ENCODE results near the gene MAP1LC3B.

The MAP1LC3B gene

GRCh38 chr16:87421003-87421912, 29.1 kb downstream of the MAP1LC3B start:
- in situ Hi-C loops (cut with HindIII; ENCODE audit: low sequenced_read_pairs): no loop called here
- H3K4me3 ChIP-seq (ENCODE audit: low read depth, low read length): no peak overlapping the region
- TF ChIP-seq, protein P1, sequence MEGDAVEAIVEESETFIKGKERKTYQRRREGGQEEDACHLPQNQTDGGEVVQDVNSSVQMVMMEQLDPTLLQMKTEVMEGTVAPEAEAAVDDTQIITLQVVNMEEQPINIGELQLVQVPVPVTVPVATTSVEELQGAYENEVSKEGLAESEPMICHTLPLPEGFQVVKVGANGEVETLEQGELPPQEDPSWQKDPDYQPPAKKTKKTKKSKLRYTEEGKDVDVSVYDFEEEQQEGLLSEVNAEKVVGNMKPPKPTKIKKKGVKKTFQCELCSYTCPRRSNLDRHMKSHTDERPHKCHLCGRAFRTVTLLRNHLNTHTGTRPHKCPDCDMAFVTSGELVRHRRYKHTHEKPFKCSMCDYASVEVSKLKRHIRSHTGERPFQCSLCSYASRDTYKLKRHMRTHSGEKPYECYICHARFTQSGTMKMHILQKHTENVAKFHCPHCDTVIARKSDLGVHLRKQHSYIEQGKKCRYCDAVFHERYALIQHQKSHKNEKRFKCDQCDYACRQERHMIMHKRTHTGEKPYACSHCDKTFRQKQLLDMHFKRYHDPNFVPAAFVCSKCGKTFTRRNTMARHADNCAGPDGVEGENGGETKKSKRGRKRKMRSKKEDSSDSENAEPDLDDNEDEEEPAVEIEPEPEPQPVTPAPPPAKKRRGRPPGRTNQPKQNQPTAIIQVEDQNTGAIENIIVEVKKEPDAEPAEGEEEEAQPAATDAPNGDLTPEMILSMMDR (IDR thresholded peaks at IDR 0.05; ENCODE audit: low read depth, low read length): no peak
- no peak for DNase-seq (ENCODE audit: low read depth, low spot score)

GRCh38 chr16:87422106-87422505, 30.0 kb downstream of the MAP1LC3B start:
- TF ChIP-seq, protein P1 (IDR thresholded peaks at IDR 0.05; ENCODE audit: low read depth, low read length): no peak
- in situ Hi-C loops (cut with HindIII; ENCODE audit: low sequenced_read_pairs): no loop called here
- DNase-seq (ENCODE audit: low read depth, low spot score): no peak
- H3K4me3 ChIP-seq (ENCODE audit: low read depth, low read length): no peak overlapping the region

DNA sequence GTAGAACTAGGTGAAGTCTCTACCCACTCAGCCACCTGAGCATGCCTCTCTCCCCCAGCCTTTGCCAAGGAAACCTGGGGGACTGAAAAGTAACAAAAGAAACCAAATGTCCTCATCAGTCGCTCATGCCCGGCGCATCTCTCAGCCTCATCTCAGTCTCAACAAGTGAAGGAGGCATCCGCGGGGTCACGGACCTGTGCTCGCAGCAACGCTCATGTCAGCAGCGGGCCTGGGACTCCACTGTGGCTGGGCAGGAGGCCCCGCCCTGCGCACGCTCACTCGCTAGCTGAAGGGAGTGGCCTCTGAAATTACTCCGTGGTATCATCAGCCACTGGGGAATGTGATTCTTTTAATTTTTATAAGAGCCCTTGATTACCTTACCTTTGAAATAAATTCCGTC, 31.3 kb downstream of the MAP1LC3B start:
- H3K4me3 ChIP-seq (ENCODE audit: low read depth, low read length): no peak overlapping the region
- in situ Hi-C loops (cut with HindIII; ENCODE audit: low sequenced_read_pairs): no loop called here

DNA sequence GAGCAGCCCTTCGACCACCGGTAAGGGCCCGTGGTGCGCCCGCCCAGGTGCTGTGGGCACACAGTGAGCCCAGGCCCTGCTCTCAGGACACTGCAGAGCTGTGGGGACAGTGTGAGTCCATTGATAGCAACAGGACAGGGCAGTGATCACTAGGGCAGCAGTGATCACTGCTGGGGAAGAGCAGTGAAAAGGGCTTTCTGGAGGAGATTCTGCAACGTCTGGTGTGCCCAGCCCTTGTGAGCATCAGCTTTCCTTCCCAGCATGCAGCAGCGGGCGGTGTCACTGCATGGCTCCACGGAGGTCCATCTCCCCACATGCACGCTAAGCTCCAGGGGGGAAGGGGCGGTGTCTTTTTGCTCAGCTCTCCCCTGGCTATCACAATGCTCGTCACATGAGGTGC, 32.1 kb downstream of the MAP1LC3B start:
- TF ChIP-seq, protein P1 (IDR thresholded peaks at IDR 0.05; ENCODE audit: low read depth, low read length): no peak
- no peak for DNase-seq (ENCODE audit: low read depth, low spot score)

More for the DNA sequence above, 31.3 kb downstream of the MAP1LC3B start:
- no peak for DNase-seq (ENCODE audit: low read depth, low spot score)
- TF ChIP-seq, protein P1 (IDR thresholded peaks at IDR 0.05; ENCODE audit: low read depth, low read length): no peak

GRCh38 chr16:87425941-87426340, 33.8 kb downstream of the MAP1LC3B start:
- in situ Hi-C loops (cut with HindIII; ENCODE audit: low sequenced_read_pairs): no loop called here
- DNase-seq (ENCODE audit: low read depth, low spot score): no peak
- TF ChIP-seq, protein P1 (IDR thresholded peaks at IDR 0.05; ENCODE audit: low read depth, low read length): no peak
- H3K4me3 ChIP-seq (ENCODE audit: low read depth, low read length): no peak overlapping the region

More for the DNA sequence above, 32.1 kb downstream of the MAP1LC3B start:
- in situ Hi-C loops (cut with HindIII; ENCODE audit: low sequenced_read_pairs): no loop called here
- no peak overlapping the region for H3K4me3 ChIP-seq (ENCODE audit: low read depth, low read length)

DNA sequence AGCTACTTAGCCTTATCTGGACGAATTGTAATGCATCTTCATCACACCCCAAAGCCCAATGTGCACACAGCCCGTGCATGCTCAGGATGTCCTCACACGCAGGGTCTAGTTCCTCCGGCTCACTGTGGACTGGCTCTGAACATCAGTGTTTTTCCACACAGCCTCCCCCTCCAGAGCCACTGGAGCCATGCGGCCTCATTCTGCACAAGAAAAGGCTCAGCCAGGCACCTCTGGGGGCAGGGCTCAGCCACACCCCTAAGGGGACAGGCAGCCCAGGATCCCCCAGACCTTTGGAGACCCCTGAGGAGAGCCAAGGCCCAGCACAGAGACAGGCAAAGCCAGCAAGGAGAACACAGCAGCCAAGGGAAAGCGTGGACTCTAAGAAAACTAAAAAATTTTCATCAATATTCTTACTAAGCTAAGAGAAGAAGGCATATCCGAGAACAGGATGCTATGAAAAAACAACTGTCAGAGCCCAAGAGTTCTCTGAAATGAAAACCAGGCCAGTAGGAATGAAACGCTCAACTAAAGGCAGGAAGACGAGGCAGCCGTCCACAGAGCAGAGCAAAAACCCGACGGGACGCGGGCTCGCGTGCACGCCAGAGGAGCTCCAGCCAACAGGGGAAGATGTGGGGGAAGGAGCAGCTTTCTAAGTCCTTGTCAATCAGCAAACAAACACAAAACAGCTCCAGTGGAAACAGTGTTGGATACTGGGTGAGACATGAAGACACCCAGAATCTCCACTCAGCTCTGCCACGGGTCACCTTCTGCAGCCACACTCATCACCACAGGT, 34.5 kb downstream of the MAP1LC3B start:
- no peak overlapping the region for H3K4me3 ChIP-seq (ENCODE audit: low read depth, low read length)
- in situ Hi-C loops (cut with HindIII; ENCODE audit: low sequenced_read_pairs): no loop called here
- no peak for DNase-seq (ENCODE audit: low read depth, low spot score)
- TF ChIP-seq, protein P1 (IDR thresholded peaks at IDR 0.05; ENCODE audit: low read depth, low read length): no peak
